Gastroesophageal sphincter (tissue), 3 donors: ENCODE results near the gene KLK4.

Source experiments
- CTCF ChIP-seq, 4 experiments: fragments of 200-600 bp in 2 of 4; fragments of 450-650 bp in 2 of 4; sonication (generic) in 1 of 4; IDR thresholded peaks; one replicate each; pipeline ENCODE4 v1.5.1; 2017 to 2019; ENCODE audit warnings: antibody characterized with exemption in 4 of 4, mild to moderate bottlenecking in 2 of 4, moderate library complexity in 2 of 4
- POLR2A ChIP-seq, 2 donors: fragments of 450-650 bp; IDR thresholded peaks; one replicate each; pipeline ENCODE4 v1.6.1; 2017; ENCODE audit warnings: antibody characterized with exemption in 2 of 2, mild to moderate bottlenecking in 2 of 2, moderate library complexity in 1 of 2
- POLR2AphosphoS5 ChIP-seq: sonication (generic); formaldehyde crosslinking; IDR thresholded peaks from one replicate; pipeline ENCODE4 v1.6.1; 2017; ENCODE audit warnings: antibody characterized with exemption

GRCh38 chr19:50898018-50898417, 13.2 kb downstream of the KLK4 start:
- TF ChIP-seq CTCF (IDR thresholded peaks at IDR 0.05) (no peak), POLR2AphosphoS5 (no peak), POLR2A (IDR thresholded peaks at IDR 0.05) (no peak)
